ENCODE results near the gene KLK4.

- TF ChIP-seq CTCF (conservative IDR thresholded peaks at IDR 0.05) (no peak), ZFX (IDR thresholded peaks at IDR 0.05) (no peak)
Observed at GRCh38 chr19:50921426-50922316, 10.5 kb upstream of the KLK4 start.

Measured in C4-2B (cell line).